H1 (cell line): ENCODE results near the gene TMEM115. TPM values are rescaled to one million over a fixed set of nuclear protein-coding genes. Genes with fewer than 3 reads are reported as not detected.

Experiments
- ATF3 ChIP-seq: IDR thresholded peaks from 2 replicates; pipeline ENCODE4 v1.6.1; 2011; ENCODE audit warnings: low read depth, mild to moderate bottlenecking, low read length; ENCODE audit not compliant: insufficient read depth
- CBX5 ChIP-seq: fragments of 300-800, 300-1000 bp; sonication (generic); IDR thresholded peaks from 2 replicates; pipeline ENCODE4 v1.7.1; 2016; ENCODE audit warnings: antibody characterized with exemption, low read length, low read depth
- CHD7 ChIP-seq: fragments of 300-600 bp; sonication (generic); IDR thresholded peaks from 2 replicates; pipeline ENCODE4 v1.7.1; 2012; ENCODE audit warnings: low read length, moderate library complexity, mild to moderate bottlenecking, inconsistent platforms; ENCODE audit not compliant: insufficient replicate concordance
- EGR1 ChIP-seq: IDR thresholded peaks from 2 replicates; pipeline ENCODE4 v1.6.1; 2011; ENCODE audit warnings: low read depth, low read length, borderline replicate concordance
- EP300 ChIP-seq, 2 experiments: IDR thresholded peaks; 1 replicate in 1 of 2; 2 replicates in 1 of 2; pipeline ENCODE4 v1.6.1; 2011 to 2012; ENCODE audit warnings: low read depth in 2 of 2, low read length in 2 of 2, mild to moderate bottlenecking in 2 of 2, borderline replicate concordance in 1 of 2, inconsistent platforms in 1 of 2, moderate library complexity in 1 of 2
- GTF2F1 ChIP-seq: IDR thresholded peaks from 2 replicates; pipeline ENCODE4 v1.6.1; 2012; ENCODE audit warnings: low read depth, low read length, improper control_type of control experiment, borderline replicate concordance
- NANOG ChIP-seq: IDR thresholded peaks from 2 replicates; pipeline ENCODE4 v1.6.1; 2011; ENCODE audit warnings: low read length, low read depth, mild to moderate bottlenecking, inconsistent platforms; ENCODE audit not compliant: insufficient read depth, poor library complexity, severe bottlenecking
- SP2 ChIP-seq: IDR thresholded peaks from 2 replicates; pipeline ENCODE4 v1.6.1; 2012; ENCODE audit warnings: mild to moderate bottlenecking, low read length, inconsistent platforms
- polyA plus RNA-seq, 7 experiments: library from polyadenylated mRNA; depleted of rRNA in 3 of 7; stranded (reverse) in 5 of 7; unstranded in 2 of 7; fragments of >200 nt in 5 of 7; fragments of 200-250 nt in 2 of 7; gene quantifications; 1 replicate in 5 of 7; 2 replicates in 1 of 7; 4 replicates in 1 of 7; pipeline versions ENCODE4 v1.2.1 to v1.2.3, GENCODE V29; 2011 to 2013; ENCODE audit warnings: missing spikeins in 2 of 7, mixed read lengths in 2 of 7
- total RNA-seq: library from RNA; stranded (reverse); fragmentation: NEBNext Ultra II Directional; extraction: Animal tissue kit (Norgen Biotek cat#: 25700); gene quantifications from 2 replicates; pipeline ENCODE4 v1.2.1, GENCODE V29; 2021

Gene TMEM115
- total and polyA plus RNA-seq, 2 of the 8 experiments (the other 6 are each of a cell fraction or from before 2014, with no cell fraction given): 25.4 to 32.4 TPM

- TF ChIP-seq CHD7 (no peak), GTF2F1 (no peak), CBX5 (no peak), EGR1 (no peak), ATF3 (no peak), EP300 (IDR thresholded peaks at IDR 0.05; ENCODE audit: borderline replicate concordance in 1 of 2, low read depth in 2 of 2, low read length in 2 of 2) (no peak), NANOG (no peak), SP2 (no peak)
Measured at GRCh38 chr3:50340448-50341329, 18.6 kb downstream of the TMEM115 start, which contains the start of gene RASSF1 (continued).
